PC-3 (cell line): ENCODE data around the gene WEE1. TPM values are rescaled to one million over a fixed set of nuclear protein-coding genes. Genes with fewer than 3 reads are reported as not detected.

ENCODE experiments used
- ATAC-seq: fragments of 200-7000 bp; cut with Tn5 transposase; 2 replicates; pipeline ENCODE4 v1.9.1; 2020; ENCODE audit warnings: mild to moderate bottlenecking, moderate library complexity
- BruUV-seq: library from RNA; stranded (reverse); fragments of 400-500 nt; replicated peaks from 2 replicates; lab custom pipeline; 2021; lab: Mats Ljungman, UMichigan
- CTCF ChIA-PET: fragments of 300-600 bp; sonication (Branson Sonifier 250); formaldehyde crosslinking; loops from one replicate; lab custom pipeline; 2022; ENCODE audit warnings: antibody characterized with exemption; lab: Charles Lee
- POLR2A ChIA-PET: fragments of 300-600 bp; sonication (Branson Sonifier 250); formaldehyde crosslinking; loops from one replicate; lab custom pipeline; 2022; ENCODE audit warnings: antibody characterized with exemption; ENCODE audit not compliant: unreplicated experiment; lab: Charles Lee
- DNase-seq: peaks from one replicate; pipeline ENCODE4 v3.0.0-alpha.2; 2015
- H2AFZ ChIP-seq: fragments of 300-600 bp; sonication (generic); 2 replicates; pipeline ENCODE4 v1.6.0; 2016; ENCODE audit warnings: antibody characterized with exemption, low read length
- H3F3A ChIP-seq: fragments of 300-600 bp; sonication (generic); one replicate; pipeline ENCODE4 v1.6.0; 2017; ENCODE audit warnings: antibody characterized with exemption, low read length, control low read depth, mild to moderate bottlenecking; ENCODE audit not compliant: unreplicated experiment
- H3K27ac ChIP-seq: fragments of 300-600 bp; sonication (generic); 2 replicates; pipeline ENCODE4 v1.5.1; 2016; ENCODE audit warnings: mild to moderate bottlenecking, low read length
- H3K27me3 ChIP-seq: fragments of 300-600 bp; sonication (generic); 2 replicates; pipeline ENCODE4 v1.6.1; 2016; ENCODE audit warnings: low read length, mixed read lengths
- H3K36me3 ChIP-seq: fragments of 300-600 bp; sonication (generic); 2 replicates; pipeline ENCODE4 v1.6.1; 2016; ENCODE audit warnings: low read depth, mixed run types, low read length, mixed read lengths
- H3K4me1 ChIP-seq: fragments of 300-600 bp; sonication (generic); 2 replicates; pipeline ENCODE4 v1.5.1; 2016; ENCODE audit warnings: low read length; ENCODE audit not compliant: insufficient read depth
- H3K4me2 ChIP-seq: fragments of 300-600 bp; sonication (generic); 2 replicates; pipeline ENCODE4 v1.6.0; 2016; ENCODE audit warnings: low read length
- H3K4me3 ChIP-seq: fragments of 300-600 bp; sonication (generic); 2 replicates; pipeline ENCODE4 v1.5.1; 2016; ENCODE audit warnings: mild to moderate bottlenecking, low read length, mixed read lengths
- H3K79me2 ChIP-seq: fragments of 300-600 bp; sonication (generic); 2 replicates; pipeline ENCODE4 v1.6.1; 2017; ENCODE audit warnings: low read length, mixed read lengths
- H3K9ac ChIP-seq: fragments of 300-600 bp; sonication (generic); 2 replicates; pipeline ENCODE4 v1.6.0; 2016; ENCODE audit warnings: mild to moderate bottlenecking, low read length
- H3K9me2 ChIP-seq: fragments of 300-600 bp; sonication (generic); replicated peaks from 2 replicates; pipeline ENCODE4 v1.6.1; 2016; ENCODE audit warnings: mixed run types, low read length, mixed read lengths
- H3K9me3 ChIP-seq: fragments of 300-600 bp; sonication (generic); 2 replicates; pipeline ENCODE4 v1.6.1; 2016; ENCODE audit warnings: low read length, mixed read lengths
- H4K20me1 ChIP-seq: fragments of 300-600 bp; sonication (generic); 2 replicates; pipeline ENCODE4 v1.6.1; 2016; ENCODE audit warnings: low read length, mixed read lengths
- CTCF ChIP-seq: fragments of 300-600 bp; sonication (generic); conservative IDR thresholded peaks from 2 replicates; pipeline ENCODE4 v1.5.1; 2017; ENCODE audit warnings: antibody characterized with exemption, low read depth, mild to moderate bottlenecking, low read length
- EZH2 ChIP-seq: fragments of 300-600 bp; sonication (generic); IDR thresholded peaks from one replicate; pipeline ENCODE4 v1.6.1; 2017; ENCODE audit warnings: antibody characterized with exemption, mild to moderate bottlenecking, low read length; ENCODE audit not compliant: unreplicated experiment
- EZH2phosphoT487 ChIP-seq: fragments of 300-600 bp; sonication (generic); IDR thresholded peaks from 2 replicates; pipeline ENCODE4 v1.6.1; 2018; ENCODE audit warnings: mild to moderate bottlenecking, antibody characterized with exemption, low read length, borderline replicate concordance
- intact Hi-C: fragments of 100-400 bp; cut with micrococcal nuclease; formaldehyde crosslinking; loops from 2 replicates; pipeline ENCODE4 v1.9.0; 2023
- total RNA-seq: library from RNA; depleted of rRNA; stranded (reverse); fragments of >200 nt; gene quantifications from 2 replicates; pipeline ENCODE4 v1.2.3, GENCODE V29; 2014

Gene WEE1
- total RNA-seq, 1 experiment from 2014 or later: 46.9 TPM

DNA sequence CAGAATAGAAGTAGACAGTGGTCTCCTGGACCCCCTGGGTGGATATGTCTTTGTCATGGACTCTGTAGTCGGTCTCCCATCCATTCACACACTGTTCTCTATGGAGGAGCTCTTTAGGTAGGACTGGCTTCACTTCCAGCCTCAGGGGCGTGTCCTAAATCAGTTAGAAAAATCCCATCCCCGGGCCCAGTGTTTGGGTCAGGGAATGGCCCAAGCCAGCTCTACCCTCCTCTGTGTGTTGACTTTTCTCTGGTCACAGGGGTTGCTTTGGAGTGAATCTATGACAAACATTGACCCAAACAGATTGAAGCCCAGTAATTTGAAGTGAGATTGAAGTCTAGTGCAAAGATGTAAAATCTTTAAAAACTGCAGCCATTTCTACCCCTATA, 34.0 kb downstream of the WEE1 start:
- ChIA-PET POLR2A (no interaction called here), CTCF (interaction anchor here (0.6 kb wide), 1 partner anchor 48 kb away, joined by 3 read pairs; no protein-coding TSS in a partner anchor)
- Histone ChIP-seq H3K27ac (no peak overlapping the region), H3K9me2 (no peaks in the 10 kb centered on the region), H4K20me1 (no peaks in the 10 kb centered on the region), H3K9me3 (no peaks in the 10 kb centered on the region), H2AFZ (no peak overlapping the region), H3K4me2 (no peak overlapping the region), H3K9ac (no peak overlapping the region), H3F3A (no peaks in the 10 kb centered on the region), H3K27me3 (no peaks in the 10 kb centered on the region), H3K79me2 (no peaks in the 10 kb centered on the region), H3K4me1 (peaks cover 6% of the 10 kb centered on the region), H3K36me3 (no peaks in the 10 kb centered on the region), H3K4me3 (no peak overlapping the region)
- intact Hi-C loops: no loop called here
- TF ChIP-seq CTCF (no peak), EZH2phosphoT487 (no peak), EZH2 (no peak)
- DNase-seq (no peak), ATAC-seq (no peak)
- no TSS peak for BruUV-seq

DNA sequence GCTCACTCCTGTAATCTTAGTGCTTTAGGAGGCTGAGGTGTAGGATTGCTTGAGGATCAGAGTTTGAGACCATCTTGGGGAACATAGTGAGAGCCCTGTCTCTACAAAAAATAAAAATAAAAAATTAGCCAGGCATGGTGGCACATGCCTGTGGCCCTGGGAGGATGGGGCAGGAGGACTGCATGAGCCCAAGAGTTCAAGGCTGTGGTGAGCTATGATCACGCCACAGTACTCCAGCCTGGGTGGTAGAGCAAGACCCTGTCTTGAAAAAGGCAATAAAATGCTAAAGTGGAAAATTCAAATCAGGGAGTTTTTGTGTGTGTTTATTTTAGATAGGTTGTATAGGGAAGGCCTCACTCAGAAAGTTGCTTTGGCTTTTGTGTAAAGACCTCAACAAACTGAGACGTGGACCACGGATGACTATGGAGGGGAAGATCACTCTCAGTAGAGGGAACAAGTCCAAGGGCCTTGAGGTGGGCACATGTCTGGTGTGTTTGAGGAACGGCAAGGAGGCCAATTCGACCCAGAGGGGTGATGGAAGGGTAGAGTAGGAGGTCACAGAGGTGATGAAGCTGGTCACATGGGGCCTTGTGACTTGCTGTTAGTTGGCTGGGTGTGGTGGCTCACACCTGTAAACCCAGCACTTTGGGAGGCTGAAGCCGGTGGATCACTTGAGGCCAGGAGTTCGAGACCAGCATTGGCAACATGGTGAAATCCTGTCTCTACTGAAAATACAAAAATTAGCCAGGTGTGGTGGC, 35.7 kb downstream of the WEE1 start:
- H3K4me2 ChIP-seq: no peak overlapping the region
- H3K4me3 ChIP-seq: no peak overlapping the region
- TF ChIP-seq EZH2 (no peak), CTCF (no peak)
- ChIA-PET POLR2A (no interaction called here), CTCF (no interaction called here)
- H3K36me3 ChIP-seq: no peaks in the 10 kb centered on the region
- DNase-seq (no peak), ATAC-seq (no peak)
- H3K27ac ChIP-seq: no peak overlapping the region
- H3K9ac ChIP-seq: no peak overlapping the region
- no peaks in the 10 kb centered on the region for H3K27me3 ChIP-seq
- H2AFZ ChIP-seq: no peak overlapping the region
- intact Hi-C loops: no loop called here
- no peaks in the 10 kb centered on the region for H3K9me3 ChIP-seq
- H3F3A ChIP-seq: no peaks in the 10 kb centered on the region
- no peaks in the 10 kb centered on the region for H3K9me2 ChIP-seq
- BruUV-seq: no TSS peak
- H3K79me2 ChIP-seq: no peaks in the 10 kb centered on the region
- H4K20me1 ChIP-seq: no peaks in the 10 kb centered on the region
- H3K4me1 ChIP-seq: peaks cover 17% of the 10 kb centered on the region

GRCh38 chr11:9609841-9610240, 36.4 kb downstream of the WEE1 start:
- no peaks in the 10 kb centered on the region for H3K27me3 ChIP-seq
- CTCF ChIA-PET: no interaction called here
- H3K4me2 ChIP-seq: no peak overlapping the region
- no peaks in the 10 kb centered on the region for H4K20me1 ChIP-seq
- POLR2A ChIA-PET: no interaction called here
- peaks cover 24% of the 10 kb centered on the region for H3K4me1 ChIP-seq
- no peak overlapping the region for H3K9ac ChIP-seq
- H3K9me2 ChIP-seq: no peaks in the 10 kb centered on the region
- TF ChIP-seq CTCF (no peak), EZH2phosphoT487 (no peak), EZH2 (no peak)
- no peak overlapping the region for H3K27ac ChIP-seq
- H3K9me3 ChIP-seq: no peaks in the 10 kb centered on the region
- intact Hi-C loops: loop anchor here (5.0 kb wide), 1 partner anchor 697 kb away; the partner anchor contains the start of gene ADM
- no peaks in the 10 kb centered on the region for H3K79me2 ChIP-seq
- H3K4me3 ChIP-seq: no peak overlapping the region
- ATAC-seq (no peak), DNase-seq (no peak)
- H3K36me3 ChIP-seq: no peaks in the 10 kb centered on the region
- H2AFZ ChIP-seq: no peak overlapping the region
- no TSS peak for BruUV-seq
- H3F3A ChIP-seq: no peaks in the 10 kb centered on the region
